Adrenal gland (tissue), 5 donors: ENCODE results near the gene MPI.

Source experiments
- POLR2A ChIP-seq, 2 donors: fragments of 450-650 bp; IDR thresholded peaks; one replicate each; pipeline ENCODE4 v1.6.1; 2017; ENCODE audit warnings: antibody characterized with exemption in 2 of 2, mild to moderate bottlenecking in 2 of 2, moderate library complexity in 1 of 2
- TF ChIP-seq, protein P1 (sequence below), 6 experiments: fragments of 450-650 bp in 4 of 6; fragments of 200-600 bp in 2 of 6; sonication (generic) in 1 of 6; IDR thresholded peaks; 1 replicate in 5 of 6; 2 replicates in 1 of 6; pipeline versions ENCODE4 v1.5.1 to v1.8.0; 2016 to 2021; ENCODE audit warnings: antibody characterized with exemption in 6 of 6, mild to moderate bottlenecking in 2 of 6, moderate library complexity in 1 of 6
- donor health status: DM: no; HTN: no; CAD: no.

DNA sequence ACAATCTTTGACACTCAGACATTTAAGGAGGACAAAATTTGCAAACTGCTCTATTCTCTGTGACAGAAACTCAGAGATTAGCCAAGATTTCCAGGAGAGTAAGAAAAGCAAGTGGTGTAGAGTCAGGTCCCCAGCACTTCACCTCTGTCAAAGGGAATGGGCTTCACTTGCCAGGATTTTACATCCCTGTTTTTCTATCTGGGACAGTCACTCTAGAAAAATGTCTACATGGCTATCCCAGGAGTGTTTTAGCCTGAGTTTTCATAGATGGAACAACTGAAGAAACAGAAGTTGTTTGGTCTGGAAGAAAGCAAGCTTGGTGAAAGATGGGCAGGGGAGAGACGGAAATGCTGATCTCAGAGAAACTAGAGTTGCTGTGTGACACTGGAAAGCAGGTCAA is 13.8 kb downstream of the MPI start:
- TF ChIP-seq, protein P1, sequence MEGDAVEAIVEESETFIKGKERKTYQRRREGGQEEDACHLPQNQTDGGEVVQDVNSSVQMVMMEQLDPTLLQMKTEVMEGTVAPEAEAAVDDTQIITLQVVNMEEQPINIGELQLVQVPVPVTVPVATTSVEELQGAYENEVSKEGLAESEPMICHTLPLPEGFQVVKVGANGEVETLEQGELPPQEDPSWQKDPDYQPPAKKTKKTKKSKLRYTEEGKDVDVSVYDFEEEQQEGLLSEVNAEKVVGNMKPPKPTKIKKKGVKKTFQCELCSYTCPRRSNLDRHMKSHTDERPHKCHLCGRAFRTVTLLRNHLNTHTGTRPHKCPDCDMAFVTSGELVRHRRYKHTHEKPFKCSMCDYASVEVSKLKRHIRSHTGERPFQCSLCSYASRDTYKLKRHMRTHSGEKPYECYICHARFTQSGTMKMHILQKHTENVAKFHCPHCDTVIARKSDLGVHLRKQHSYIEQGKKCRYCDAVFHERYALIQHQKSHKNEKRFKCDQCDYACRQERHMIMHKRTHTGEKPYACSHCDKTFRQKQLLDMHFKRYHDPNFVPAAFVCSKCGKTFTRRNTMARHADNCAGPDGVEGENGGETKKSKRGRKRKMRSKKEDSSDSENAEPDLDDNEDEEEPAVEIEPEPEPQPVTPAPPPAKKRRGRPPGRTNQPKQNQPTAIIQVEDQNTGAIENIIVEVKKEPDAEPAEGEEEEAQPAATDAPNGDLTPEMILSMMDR (IDR thresholded peaks at IDR 0.05) = no peak
- no peak for TF ChIP-seq POLR2A (IDR thresholded peaks at IDR 0.05)
